HG02884 (cell line): Measurements from ENCODE around the gene DCLK1.
"Not testable (repeated sequence)": the region's sequence is repeated elsewhere in the genome, so short reads cannot be mapped to it uniquely, and the experiment has no call there.

Experiments
- ATAC-seq: cut with Tn5 transposase; IDR thresholded peaks from one replicate; pipeline ENCODE4 v1.9.1; 2021; ENCODE audit warnings: mild to moderate bottlenecking, moderate library complexity; ENCODE audit not compliant: unreplicated experiment

Gene DCLK1

GRCh38 chr13:35988648-35989081 is 142.5 kb downstream of the DCLK1 start:
- no peak for ATAC-seq

- ATAC-seq, result no peak
These were observed 143.3 kb downstream of the DCLK1 start for GRCh38 chr13:35987572-35988513.

- no peak for ATAC-seq
These were observed 146.3 kb downstream of the DCLK1 start for GRCh38 chr13:35984776-35985453.

- ATAC-seq, result no peak
These were observed 146.9 kb downstream of the DCLK1 start for GRCh38 chr13:35984287-35984686.

- not testable (repeated sequence) for ATAC-seq
These were observed 147.5 kb downstream of the DCLK1 start for GRCh38 chr13:35983703-35984102.

GRCh38 chr13:35983206-35983605 is 148.0 kb downstream of the DCLK1 start:
- ATAC-seq, result no peak

- no peak for ATAC-seq
These were observed 151.7 kb downstream of the DCLK1 start for GRCh38 chr13:35979361-35979951.

GRCh38 chr13:35978607-35979316 is 152.4 kb downstream of the DCLK1 start:
- ATAC-seq, result peak; percentile 69

- no peak for ATAC-seq
These were observed 154.1 kb downstream of the DCLK1 start for GRCh38 chr13:35977060-35977459.

GRCh38 chr13:35976126-35976525 is 155.1 kb downstream of the DCLK1 start:
- no peak for ATAC-seq

- not testable (repeated sequence) for ATAC-seq
These were observed 164.2 kb downstream of the DCLK1 start for GRCh38 chr13:35966951-35967350.

GRCh38 chr13:35966024-35966423 is 165.2 kb downstream of the DCLK1 start:
- ATAC-seq, result no peak

- ATAC-seq, result no peak
These were observed 165.8 kb downstream of the DCLK1 start for GRCh38 chr13:35965226-35965927.

- no peak for ATAC-seq
These were observed 166.4 kb downstream of the DCLK1 start for GRCh38 chr13:35964863-35965180.

- ATAC-seq, result no peak
These were observed 166.9 kb downstream of the DCLK1 start for GRCh38 chr13:35964011-35964862.

GRCh38 chr13:35961461-35962220 is 169.5 kb downstream of the DCLK1 start:
- no peak for ATAC-seq

- no peak for ATAC-seq
These were observed 170.2 kb downstream of the DCLK1 start for GRCh38 chr13:35961002-35961401.

- ATAC-seq, result no peak
These were observed 173.2 kb downstream of the DCLK1 start for GRCh38 chr13:35957996-35958395.

GRCh38 chr13:35957241-35957731 is 173.9 kb downstream of the DCLK1 start:
- no peak for ATAC-seq
